Measurements from ENCODE around the gene DHRS7B. TPM values are rescaled to one million over a fixed set of nuclear protein-coding genes. Genes with fewer than 3 reads are reported as not detected.

Gene DHRS7B
- total and polyA plus RNA-seq, 5 experiments from 2014 or later: 6.4 to 11.7 (median 8.0) TPM

DNA sequence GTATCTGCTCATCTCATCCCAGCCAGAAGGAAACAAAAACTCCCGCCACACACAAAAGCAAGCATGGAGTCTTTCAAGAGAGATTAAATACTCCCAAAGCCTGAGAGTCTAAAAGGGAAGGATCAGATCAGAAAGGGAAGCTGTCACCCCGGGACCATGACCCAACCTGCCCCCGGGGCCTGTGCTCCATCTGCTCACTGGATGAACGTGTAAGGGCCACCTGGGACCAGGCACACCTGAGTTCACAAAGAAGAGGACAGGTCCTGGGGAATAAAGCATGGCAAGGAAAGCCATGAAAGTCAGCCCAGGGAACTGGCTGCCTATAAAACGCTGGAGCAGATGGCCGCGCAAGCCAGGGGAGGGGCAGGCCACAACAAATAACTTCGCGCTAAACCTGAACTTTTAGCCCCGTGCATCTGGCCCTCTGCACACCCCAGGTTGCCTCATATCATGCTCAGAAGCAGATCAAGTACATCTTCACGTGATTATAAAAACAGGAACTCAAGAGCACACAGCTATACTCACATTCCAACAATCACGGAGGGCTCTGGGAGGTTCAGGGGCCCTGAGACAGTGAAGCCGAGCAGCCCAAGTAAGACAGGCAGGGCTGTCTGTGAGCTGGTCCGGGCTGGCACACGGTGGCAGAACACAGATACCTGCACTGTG lies 83.8 kb downstream of the DHRS7B start:
- peaks cover 0 to 26% (median 0%) of the 10 kb centered on the region in 3 donors for H3K36me3 Mint-ChIP-seq
- no peaks in the 10 kb centered on the region for H3K27me3 Mint-ChIP-seq
- ATAC-seq (no peak), DNase-seq (no peak)
- H3K9me3 Mint-ChIP-seq: no peaks in the 10 kb centered on the region
- H3K4me3 Mint-ChIP-seq: peak overlapping the region in 3 of 10 donors; percentile 19 to 51 (median 22)
- POLR2A ChIA-PET: no interaction called here
- H3K4me1 Mint-ChIP-seq: peaks cover 18 to 71% (median 58%) of the 10 kb centered on the region in 4 donors
- H3K27ac Mint-ChIP-seq: peak overlapping the region in 4 of 10 donors; percentile 21 to 71 (median 46)

DNA sequence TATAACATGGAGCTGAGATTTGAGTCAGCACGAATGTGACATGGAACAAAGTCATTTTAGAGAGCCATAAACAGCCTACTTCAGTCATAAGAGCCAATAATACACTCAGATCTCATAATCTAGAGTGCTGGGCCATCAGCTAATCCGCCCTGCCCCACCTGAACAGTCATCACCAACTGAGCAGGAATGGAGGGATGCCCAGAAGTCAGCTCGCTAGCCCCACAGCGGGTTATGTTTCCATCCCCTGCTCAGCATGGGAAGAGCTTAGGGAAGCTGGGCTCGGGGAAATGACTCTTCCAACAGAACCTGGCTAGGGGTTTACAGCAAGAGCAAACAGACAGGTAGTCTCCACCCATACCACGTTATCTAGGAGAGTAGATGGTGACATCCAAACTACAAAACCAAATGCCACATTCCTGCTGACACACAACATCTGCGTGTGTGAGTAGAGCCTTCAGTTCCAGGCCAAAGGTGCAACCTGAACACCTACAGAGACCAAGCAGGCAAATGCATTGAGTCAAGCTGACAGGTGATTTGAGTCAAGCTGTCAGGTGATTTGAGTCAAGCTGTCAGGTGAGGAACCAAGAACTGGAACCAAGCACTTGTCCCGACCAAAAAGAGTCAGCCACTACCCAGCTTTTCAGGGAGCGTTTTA lies 85.2 kb downstream of the DHRS7B start:
- Mint-ChIP-seq H3K27me3 (no peaks in the 10 kb centered on the region), H3K4me3 (peak overlapping the region; percentile 28 to 94 (median 92)), H3K9me3 (no peaks in the 10 kb centered on the region), H3K27ac (peak overlapping the region in 7 of 10 donors; percentile 40 to 91 (median 65)), H3K4me1 (peaks cover 17 to 74% (median 59%) of the 10 kb centered on the region in 4 donors), H3K36me3 (peaks cover 0 to 19% (median 0%) of the 10 kb centered on the region in 3 donors)
- POLR2A ChIA-PET: interaction anchor here (0.7 to 4.1 kb wide), 3 partner anchors 40 to 65 kb away, joined by 3 to 22 read pairs (median 22); partner anchors contain the start of gene NATD1
- no peak for ATAC-seq
- no peak for DNase-seq

DNA sequence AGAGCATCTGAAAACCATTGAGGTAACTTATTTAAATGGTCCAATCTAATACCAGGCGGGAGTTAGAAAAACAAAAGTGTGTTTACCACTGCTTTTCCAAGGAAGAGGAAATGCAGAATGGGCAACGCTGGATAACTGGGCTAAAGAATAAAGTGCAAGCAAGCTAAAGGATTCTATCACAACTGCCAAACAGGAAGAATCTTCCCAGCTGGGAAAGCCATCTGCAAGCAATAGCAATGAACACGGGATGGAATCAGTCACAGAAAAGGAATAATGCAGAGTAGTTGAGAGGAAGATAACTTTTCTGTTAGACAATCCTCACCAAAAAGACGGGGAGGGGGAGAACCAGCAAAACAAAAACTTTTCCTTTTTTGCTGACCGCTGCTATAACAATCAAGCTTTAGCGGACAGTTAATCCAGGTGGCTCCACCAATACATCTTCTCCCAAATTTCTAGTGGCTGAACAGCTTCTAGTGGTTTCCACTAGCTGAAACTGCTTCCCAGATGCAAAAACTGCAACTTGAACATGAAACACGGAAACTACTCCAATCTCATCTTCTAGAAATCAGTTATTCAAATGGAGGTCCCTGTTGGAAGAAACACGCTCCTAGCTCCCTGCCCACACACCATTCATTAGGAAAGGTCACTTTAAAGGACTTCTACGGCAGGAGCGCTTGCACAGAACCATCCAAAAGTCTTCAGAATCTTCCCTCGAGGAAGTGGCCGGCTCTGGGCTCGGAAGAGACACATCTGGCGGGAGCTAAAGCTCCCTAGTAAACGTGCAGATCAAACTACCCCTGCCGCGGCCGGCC lies 86.3 kb downstream of the DHRS7B start:
- Mint-ChIP-seq H3K4me3 (peak overlapping the region; percentile 87 to 94 (median 92)), H3K27me3 (no peaks in the 10 kb centered on the region), H3K9me3 (no peaks in the 10 kb centered on the region), H3K36me3 (peaks cover 0 to 15% (median 0%) of the 10 kb centered on the region in 3 donors), H3K4me1 (peaks cover 19 to 70% (median 59%) of the 10 kb centered on the region in 4 donors), H3K27ac (peak overlapping the region; percentile 25 to 95 (median 91))
- ATAC-seq: no peak
- POLR2A ChIA-PET: interaction anchor here (0.8 to 4.1 kb wide), 8 partner anchors 12 to 176 kb away, joined by 3 to 22 read pairs (median 8); partner anchors contain the start of genes DHRS7B and NATD1
- no peak for DNase-seq

DNA sequence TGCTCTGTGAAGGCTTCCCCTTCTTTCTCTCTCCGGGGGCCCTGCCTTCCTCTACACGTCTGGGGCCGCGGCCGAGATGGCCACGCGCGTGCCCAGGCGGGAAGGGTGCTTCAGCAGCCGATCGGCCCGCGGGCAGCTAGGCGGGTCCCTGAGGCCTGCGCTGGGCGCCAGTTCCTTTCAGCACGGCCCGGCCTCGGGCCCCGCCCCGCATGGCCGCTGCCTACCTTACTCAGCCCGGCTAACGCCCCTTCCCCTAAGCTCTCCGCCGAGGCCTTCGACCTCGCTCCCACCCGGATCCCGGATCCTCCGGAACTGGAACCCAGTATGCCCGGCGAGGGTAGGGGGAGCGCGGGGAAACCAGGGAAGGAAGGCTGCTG lies 86.9 kb downstream of the DHRS7B start:
- H3K4me3 Mint-ChIP-seq: peak overlapping the region; percentile 87 to 94 (median 92)
- POLR2A ChIA-PET: interaction anchor here (0.8 to 4.1 kb wide), 8 partner anchors 13 to 177 kb away, joined by 3 to 22 read pairs (median 8); partner anchors contain the start of genes DHRS7B and NATD1
- DNase-seq (peak in 3 of 10 donors; percentile 5 to 31 (median 28)), ATAC-seq (peak; percentile 1 to 9)
- no peaks in the 10 kb centered on the region for H3K9me3 Mint-ChIP-seq
- peaks cover 17 to 65% (median 57%) of the 10 kb centered on the region in 4 donors for H3K4me1 Mint-ChIP-seq
- peak overlapping the region in 9 of 10 donors; percentile 90 to 95 (median 93) for H3K27ac Mint-ChIP-seq
- H3K27me3 Mint-ChIP-seq: no peaks in the 10 kb centered on the region
- peaks cover 0 to 11% (median 0%) of the 10 kb centered on the region in 3 donors for H3K36me3 Mint-ChIP-seq

DNA sequence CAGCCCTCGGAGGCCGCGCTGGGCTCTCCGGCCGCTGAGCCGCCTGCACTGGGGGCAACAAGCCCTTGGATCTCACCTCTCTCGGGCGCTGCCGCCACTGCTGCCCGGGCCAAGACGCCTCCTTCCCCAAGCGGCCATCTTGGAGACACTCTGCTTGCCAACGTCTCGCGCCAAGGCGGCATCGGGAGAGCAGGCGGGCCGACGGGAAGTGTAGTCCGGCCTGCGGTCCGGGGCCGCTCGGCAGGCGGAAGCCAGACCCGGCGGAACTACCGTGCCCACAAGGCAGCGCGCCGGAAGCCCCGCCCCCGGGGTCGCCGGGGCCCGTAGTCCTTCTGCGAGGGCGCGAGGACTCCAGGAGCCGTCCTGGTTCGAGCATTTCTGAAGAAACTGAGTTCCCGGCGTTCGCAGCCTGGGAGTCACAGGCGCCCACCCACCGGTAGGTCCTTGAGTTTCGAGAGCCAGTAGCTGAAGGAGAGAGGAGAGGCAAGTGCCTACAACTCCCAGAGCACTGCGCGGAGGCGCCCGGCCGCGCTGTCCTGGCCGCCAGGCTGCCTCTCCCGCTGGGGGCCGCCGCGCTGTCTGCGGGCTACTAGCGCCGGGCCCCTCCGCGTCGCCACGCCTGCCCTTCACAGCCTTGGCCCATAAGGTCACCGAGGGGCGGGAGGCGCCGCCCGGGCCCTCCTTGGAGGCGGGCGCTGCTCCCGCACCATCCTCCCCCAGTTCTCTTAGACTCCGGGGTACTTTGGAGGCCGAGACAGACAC lies 87.4 kb downstream of the DHRS7B start, which contains the start of gene TMEM11:
TMEM11 (minus strand) TSS at position 147 of the 762 bp plus-strand sequence; CDS start at position 138, 9 bp downstream.
- no peaks in the 10 kb centered on the region for H3K27me3 Mint-ChIP-seq
- peaks cover 0 to 8% (median 0%) of the 10 kb centered on the region in 3 donors for H3K36me3 Mint-ChIP-seq
- H3K27ac Mint-ChIP-seq: peak within 1 kb of the TSS; percentile 87 to 95 (median 93)
- peak within 1 kb of the TSS; percentile 87 to 94 (median 92) for H3K4me3 Mint-ChIP-seq
- H3K9me3 Mint-ChIP-seq: no peaks in the 10 kb centered on the region
- POLR2A ChIA-PET: interaction anchor here (0.8 to 4.1 kb wide), 8 partner anchors 13 to 178 kb away, joined by 3 to 22 read pairs (median 8); partner anchors contain the start of genes DHRS7B and NATD1
- peak; percentile 91 to 96 (median 94) for DNase-seq
- ATAC-seq: peak; percentile 91 to 94
- peaks cover 16 to 63% (median 55%) of the 10 kb centered on the region in 4 donors for H3K4me1 Mint-ChIP-seq

DNA sequence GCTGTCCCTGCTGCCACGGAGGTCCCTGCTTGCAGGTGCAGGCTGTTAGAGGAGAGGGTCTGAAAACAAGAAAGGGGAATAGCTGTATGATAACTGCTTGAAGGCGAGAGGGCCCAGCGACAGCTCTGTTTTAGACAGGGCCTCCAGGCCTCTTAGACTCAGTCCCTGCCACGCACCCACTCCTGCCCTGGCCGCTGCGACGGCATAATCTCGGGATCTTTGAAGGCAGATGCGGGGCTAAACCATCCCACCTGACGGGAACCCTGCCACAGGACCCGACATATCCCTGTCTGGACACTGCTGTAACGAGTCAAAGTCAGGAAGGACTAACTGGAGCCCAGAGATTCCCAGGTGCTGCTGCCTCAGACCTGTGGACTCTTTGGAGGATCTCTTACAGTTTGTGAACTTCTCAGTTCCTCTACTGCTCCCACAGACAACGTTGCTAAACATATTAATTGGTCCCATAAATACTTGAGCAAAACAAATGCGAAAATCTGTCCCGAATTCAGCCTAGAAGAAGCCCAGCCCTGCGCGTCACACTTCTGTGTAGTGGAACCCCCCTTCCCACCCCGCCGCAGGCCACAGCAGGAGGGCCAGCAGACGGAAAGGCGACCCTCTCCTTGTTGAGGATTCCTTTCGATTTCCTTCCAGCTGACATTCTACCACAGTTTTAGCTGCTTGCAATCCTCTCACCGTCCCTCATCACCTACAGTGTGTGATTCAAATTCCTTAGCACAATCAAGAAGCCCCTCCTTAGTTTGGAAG lies 88.2 kb downstream of the DHRS7B start:
- Mint-ChIP-seq H3K9me3 (no peaks in the 10 kb centered on the region), H3K36me3 (peaks cover 0 to 6% (median 0%) of the 10 kb centered on the region in 3 donors), H3K27ac (peak overlapping the region; percentile 86 to 94 (median 92)), H3K4me1 (peaks cover 16 to 57% (median 53%) of the 10 kb centered on the region in 4 donors), H3K4me3 (peak overlapping the region; percentile 84 to 94 (median 92)), H3K27me3 (no peaks in the 10 kb centered on the region)
- DNase-seq (peak in 2 of 10 donors; percentile 14 to 16), ATAC-seq (no peak)
- POLR2A ChIA-PET: interaction anchor here (1.1 to 4.1 kb wide), 4 partner anchors 14 to 62 kb away, joined by 3 to 22 read pairs (median 16); partner anchors contain the start of gene NATD1

DNA sequence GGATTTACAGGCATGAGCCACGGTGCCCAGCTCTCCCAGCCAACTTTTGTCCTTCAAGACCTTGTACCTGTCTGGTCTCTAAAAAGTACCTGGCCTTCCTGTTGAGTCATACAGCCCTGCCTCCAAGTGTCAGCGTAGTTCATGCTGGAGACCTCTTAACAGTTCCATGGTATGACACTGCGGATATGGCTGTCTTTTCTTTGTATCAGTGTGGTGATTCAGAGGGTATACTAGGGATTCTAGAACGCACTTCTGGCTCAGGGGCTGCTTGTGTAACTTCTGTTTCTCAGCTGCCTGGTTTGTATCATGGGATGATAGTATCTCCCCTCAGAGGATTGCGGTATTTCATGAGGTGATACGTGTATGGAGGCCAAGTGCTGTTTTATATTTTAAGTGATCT lies 89.2 kb downstream of the DHRS7B start:
- POLR2A ChIA-PET: interaction anchor here (4.1 kb wide), 1 partner anchor 36 kb away, joined by 22 read pairs; the partner anchor contains the start of gene NATD1
- peaks cover 15 to 48% (median 44%) of the 10 kb centered on the region in 4 donors for H3K4me1 Mint-ChIP-seq
- peak overlapping the region in 9 of 10 donors; percentile 81 to 94 (median 92) for H3K4me3 Mint-ChIP-seq
- H3K27me3 Mint-ChIP-seq: no peaks in the 10 kb centered on the region
- ATAC-seq: no peak
- no peaks in the 10 kb centered on the region for H3K9me3 Mint-ChIP-seq
- no peak for DNase-seq
- peak overlapping the region in 6 of 10 donors; percentile 9 to 92 (median 88) for H3K27ac Mint-ChIP-seq
- H3K36me3 Mint-ChIP-seq: peaks cover 0 to 6% (median 0%) of the 10 kb centered on the region in 3 donors

DNA sequence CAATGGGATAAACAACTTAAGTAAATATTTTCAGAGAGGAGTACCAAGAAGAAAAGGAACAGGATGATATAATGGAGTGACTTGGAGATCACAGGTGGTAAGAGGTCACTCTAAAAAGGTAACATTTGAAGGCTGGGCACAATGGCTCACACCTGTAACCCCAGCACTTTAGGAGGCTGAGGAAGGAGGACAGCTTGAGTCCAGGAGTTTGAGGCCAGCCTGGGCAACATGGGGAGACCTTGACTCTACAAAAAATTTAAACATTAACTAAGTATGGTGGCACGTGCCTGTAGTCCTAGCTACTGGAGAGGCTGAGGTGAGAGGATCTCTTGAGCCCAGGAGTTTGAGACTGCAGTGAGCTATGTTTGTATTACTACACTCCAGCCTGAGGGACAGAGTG lies 90.6 kb downstream of the DHRS7B start:
- H3K9me3 Mint-ChIP-seq: no peaks in the 10 kb centered on the region
- no peak for DNase-seq
- H3K27me3 Mint-ChIP-seq: no peaks in the 10 kb centered on the region
- H3K36me3 Mint-ChIP-seq: peaks cover 4 to 14% (median 4%) of the 10 kb centered on the region in 3 donors
- ATAC-seq: no peak
- no peak overlapping the region for H3K4me3 Mint-ChIP-seq
- H3K4me1 Mint-ChIP-seq: peaks cover 14 to 34% (median 32%) of the 10 kb centered on the region in 4 donors
- no peak overlapping the region for H3K27ac Mint-ChIP-seq
- POLR2A ChIA-PET: no interaction called here

DNA sequence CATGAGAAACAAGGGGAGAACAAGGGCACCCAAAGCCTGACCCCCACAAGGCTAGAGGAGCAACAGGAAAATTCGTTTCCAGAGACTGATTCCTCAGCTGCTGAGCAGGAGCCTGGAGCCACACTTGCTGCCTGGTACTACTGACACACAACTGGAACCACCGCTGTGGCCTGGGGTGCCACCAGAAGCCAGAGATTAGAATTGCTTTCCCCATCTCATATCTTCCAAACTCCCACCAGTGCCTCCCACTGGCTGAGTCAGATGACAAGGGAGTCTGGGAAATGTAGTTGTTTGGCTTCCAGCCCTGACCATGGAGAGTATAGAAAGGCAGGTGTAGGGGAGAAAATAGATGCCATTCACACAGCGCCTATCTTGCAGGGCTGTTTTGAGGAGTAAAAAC lies 91.3 kb downstream of the DHRS7B start:
- ATAC-seq (no peak), DNase-seq (no peak)
- H3K9me3 Mint-ChIP-seq: no peaks in the 10 kb centered on the region
- H3K27me3 Mint-ChIP-seq: no peaks in the 10 kb centered on the region
- H3K4me1 Mint-ChIP-seq: peaks cover 10 to 26% (median 24%) of the 10 kb centered on the region in 4 donors
- H3K36me3 Mint-ChIP-seq: peaks cover 4 to 14% (median 4%) of the 10 kb centered on the region in 3 donors
- no peak overlapping the region for H3K4me3 Mint-ChIP-seq
- POLR2A ChIA-PET: no interaction called here
- no peak overlapping the region for H3K27ac Mint-ChIP-seq

DNA sequence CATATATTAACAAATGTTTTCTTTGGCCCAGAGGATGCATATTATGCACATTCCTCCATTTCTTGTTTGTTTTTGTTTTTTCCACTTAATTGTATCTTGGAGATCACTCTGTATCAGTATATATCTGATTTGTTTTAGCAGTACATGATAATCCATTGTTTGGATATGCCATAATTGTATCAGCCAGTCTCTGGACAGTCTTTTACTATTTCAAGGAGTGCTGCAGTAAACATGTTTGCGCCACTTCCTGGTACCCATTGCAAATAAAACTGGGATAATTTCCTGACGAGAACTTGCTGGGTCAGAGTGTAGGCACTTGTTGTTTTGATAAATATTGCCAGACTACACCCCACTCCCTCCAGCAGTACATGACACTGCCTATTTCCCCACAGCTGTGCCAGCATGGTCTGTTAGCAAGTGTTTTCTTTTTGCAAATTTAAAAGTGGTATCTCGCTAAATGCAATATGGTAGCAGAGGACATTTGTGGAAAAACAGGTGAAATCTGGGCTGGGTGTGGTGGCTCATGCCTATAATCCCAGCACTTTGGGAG lies 92.1 kb downstream of the DHRS7B start:
- Mint-ChIP-seq H3K9me3 (no peaks in the 10 kb centered on the region), H3K27ac (no peak overlapping the region), H3K4me3 (no peak overlapping the region), H3K27me3 (no peaks in the 10 kb centered on the region), H3K4me1 (peaks cover 10 to 23% (median 19%) of the 10 kb centered on the region in 4 donors), H3K36me3 (peaks cover 4 to 14% (median 4%) of the 10 kb centered on the region in 3 donors)
- POLR2A ChIA-PET: no interaction called here
- DNase-seq (no peak), ATAC-seq (no peak)

All from naive thymus-derived CD8-positive, alpha-beta T cell (primary cell).